Measurements from ENCODE around the gene PCGF2.

DNA sequence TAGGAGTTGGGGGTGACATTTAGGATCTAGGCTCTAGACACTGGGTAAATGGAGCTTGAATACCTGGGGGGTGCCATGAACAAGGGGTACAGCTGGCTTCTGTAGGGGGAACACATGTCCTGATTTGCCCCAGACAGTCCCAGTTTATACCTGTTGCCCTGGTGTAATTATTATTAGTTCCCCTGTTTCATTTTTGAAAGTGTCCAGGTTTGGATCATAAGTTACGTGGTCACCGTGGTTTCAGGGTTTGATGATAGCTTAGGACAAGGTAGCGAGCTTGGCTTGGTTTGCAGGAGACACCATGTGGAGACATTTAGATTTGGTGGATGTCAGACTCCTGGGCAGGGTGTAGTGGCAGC is 37.6 kb downstream of the PCGF2 start:
- no peak for TF ChIP-seq POLR2A (IDR thresholded peaks at IDR 0.05)
- TF ChIP-seq, protein P1, sequence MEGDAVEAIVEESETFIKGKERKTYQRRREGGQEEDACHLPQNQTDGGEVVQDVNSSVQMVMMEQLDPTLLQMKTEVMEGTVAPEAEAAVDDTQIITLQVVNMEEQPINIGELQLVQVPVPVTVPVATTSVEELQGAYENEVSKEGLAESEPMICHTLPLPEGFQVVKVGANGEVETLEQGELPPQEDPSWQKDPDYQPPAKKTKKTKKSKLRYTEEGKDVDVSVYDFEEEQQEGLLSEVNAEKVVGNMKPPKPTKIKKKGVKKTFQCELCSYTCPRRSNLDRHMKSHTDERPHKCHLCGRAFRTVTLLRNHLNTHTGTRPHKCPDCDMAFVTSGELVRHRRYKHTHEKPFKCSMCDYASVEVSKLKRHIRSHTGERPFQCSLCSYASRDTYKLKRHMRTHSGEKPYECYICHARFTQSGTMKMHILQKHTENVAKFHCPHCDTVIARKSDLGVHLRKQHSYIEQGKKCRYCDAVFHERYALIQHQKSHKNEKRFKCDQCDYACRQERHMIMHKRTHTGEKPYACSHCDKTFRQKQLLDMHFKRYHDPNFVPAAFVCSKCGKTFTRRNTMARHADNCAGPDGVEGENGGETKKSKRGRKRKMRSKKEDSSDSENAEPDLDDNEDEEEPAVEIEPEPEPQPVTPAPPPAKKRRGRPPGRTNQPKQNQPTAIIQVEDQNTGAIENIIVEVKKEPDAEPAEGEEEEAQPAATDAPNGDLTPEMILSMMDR (IDR thresholded peaks at IDR 0.05) = no peak
- no peak for TF ChIP-seq EP300 (IDR thresholded peaks at IDR 0.05)
